Sigmoid colon (tissue), 7 donors: Measurements from ENCODE around the gene RCOR1. TPM values are rescaled to one million over a fixed set of nuclear protein-coding genes. Genes with fewer than 3 reads are reported as not detected.

Source experiments
- DNase-seq: peaks from one replicate; pipeline ENCODE4 v3.0.0-alpha.2; 2019
- H3K27ac ChIP-seq, 4 donors: fragments of 200-600 bp; sonication (generic); one replicate each; pipeline ENCODE4 v1.5.1; 2016 to 2019; ENCODE audit warnings: mild to moderate bottlenecking in 1 of 4
- H3K27me3 ChIP-seq, 3 donors: fragments of 200-600 bp; sonication (generic); one replicate each; pipeline ENCODE4 v1.5.1; 2019; ENCODE audit warnings: mild to moderate bottlenecking in 1 of 3
- H3K36me3 ChIP-seq, 4 donors: fragments of 200-600 bp; sonication (generic); one replicate each; pipeline ENCODE4 v1.5.1; 2016 to 2019
- H3K4me1 ChIP-seq, 4 donors: fragments of 200-600 bp; sonication (generic); one replicate each; pipeline ENCODE4 v1.5.1; 2017 to 2019
- H3K4me3 ChIP-seq, 4 donors: fragments of 200-600 bp; sonication (generic); one replicate each; pipeline ENCODE4 v1.5.1; 2017 to 2019; ENCODE audit warnings: mild to moderate bottlenecking in 2 of 4, moderate library complexity in 1 of 4
- H3K9me3 ChIP-seq, 4 donors: fragments of 200-600 bp in 3 of 4; sonication (generic) in 3 of 4; one replicate each; pipeline versions ENCODE4 v1.5.1 to v1.6.1; 2013 to 2019
- CTCF ChIP-seq, 4 experiments: fragments of 450-650 bp in 3 of 4; fragments of 200-600 bp in 1 of 4; IDR thresholded peaks; one replicate each; pipeline ENCODE4 v1.5.1; 2016 to 2019; ENCODE audit warnings: antibody characterized with exemption in 4 of 4, mild to moderate bottlenecking in 3 of 4, moderate library complexity in 2 of 4
- EP300 ChIP-seq, 4 donors: sonication (generic); formaldehyde crosslinking; IDR thresholded peaks; one replicate each; pipeline ENCODE4 v1.6.1; 2017; ENCODE audit warnings: antibody characterized with exemption in 4 of 4
- POLR2A ChIP-seq, 2 donors: fragments of 450-650 bp; IDR thresholded peaks; one replicate each; pipeline ENCODE4 v1.6.1; 2016; ENCODE audit warnings: antibody characterized with exemption in 2 of 2, mild to moderate bottlenecking in 2 of 2, moderate library complexity in 2 of 2
- POLR2AphosphoS5 ChIP-seq, 4 donors: sonication (generic); formaldehyde crosslinking; IDR thresholded peaks; one replicate each; pipeline ENCODE4 v1.6.1; 2017; ENCODE audit warnings: antibody characterized with exemption in 4 of 4
- WGBS, 2 donors: extraction: QIAGEN DNeasy Blood & Tissue Kit; methylation state at CpG; one replicate each; pipeline ENCODE4 v1.1.7; 2013; 5-methylcytosine and 5-hydroxymethylcytosine counted together
- intact Hi-C: fragments of 100-400 bp; cut with DNase I; formaldehyde crosslinking; loops from one replicate; pipeline ENCODE4 v1.15.1; 2023
- polyA plus RNA-seq, 3 donors: library from polyadenylated mRNA; stranded (reverse); fragments of 200-250 nt; gene quantifications; one replicate each; pipeline ENCODE4 v1.2.3, GENCODE V29; 2013
- total RNA-seq, 4 donors: library from RNA; depleted of rRNA; stranded (reverse); fragments of >200 nt; gene quantifications; one replicate each; pipeline ENCODE4 v1.1.0, GENCODE V29; 2016
- donor health status: healthy with polysubstance abuse.
- donor health status: Bipolar disorder and iron deficiency.
- donor health status: healthy.

The RCOR1 gene
- total and polyA plus RNA-seq, 7 donors: 7.2 to 12.5 (median 11.8) TPM

- H3K9me3 ChIP-seq: no peaks in the 10 kb centered on the region
- no peak overlapping the region for H3K4me3 ChIP-seq
- 93 to 96% methylated on average over 14 of the region's 14 CpGs for WGBS, 2 donors
- TF ChIP-seq POLR2A (IDR thresholded peaks at IDR 0.05) (no peak), EP300 (IDR thresholded peaks at IDR 0.05) (no peak), CTCF (IDR thresholded peaks at IDR 0.05) (no peak), POLR2AphosphoS5 (IDR thresholded peaks at IDR 0.05) (no peak)
- DNase-seq: no peak
- intact Hi-C loops: no loop called here
- peaks cover 0 to 5% (median 4%) of the 10 kb centered on the region in 4 donors for H3K4me1 ChIP-seq
- no peak overlapping the region for H3K27ac ChIP-seq
- H3K36me3 ChIP-seq: no peaks in the 10 kb centered on the region
- no peaks in the 10 kb centered on the region for H3K27me3 ChIP-seq
These were observed 36.3 kb upstream of the RCOR1 start for GRCh38 chr14:102556098-102556677.

- H3K4me3 ChIP-seq: no peak overlapping the region
- no peaks in the 10 kb centered on the region for H3K36me3 ChIP-seq
- TF ChIP-seq EP300 (IDR thresholded peaks at IDR 0.05): no peak
- no peak for TF ChIP-seq CTCF (IDR thresholded peaks at IDR 0.05)
- no peak for TF ChIP-seq POLR2A (IDR thresholded peaks at IDR 0.05)
- no peak for TF ChIP-seq POLR2AphosphoS5 (IDR thresholded peaks at IDR 0.05)
- H3K27ac ChIP-seq: no peak overlapping the region
- no peak for DNase-seq
- peaks cover 0 to 5% (median 4%) of the 10 kb centered on the region in 4 donors for H3K4me1 ChIP-seq
- no peaks in the 10 kb centered on the region for H3K27me3 ChIP-seq
- no peaks in the 10 kb centered on the region for H3K9me3 ChIP-seq
- intact Hi-C loops: no loop called here
- WGBS, 2 donors: 87 to 89% methylated on average over 12 of the region's 12 CpGs
These were observed 34.8 kb upstream of the RCOR1 start for GRCh38 chr14:102557434-102558226.

GRCh38 chr14:102558556-102558955 is 33.9 kb upstream of the RCOR1 start:
- intact Hi-C loops: no loop called here
- no peak for TF ChIP-seq POLR2A (IDR thresholded peaks at IDR 0.05)
- no peak for TF ChIP-seq POLR2AphosphoS5 (IDR thresholded peaks at IDR 0.05)
- no peak for TF ChIP-seq CTCF (IDR thresholded peaks at IDR 0.05)
- no peak for TF ChIP-seq EP300 (IDR thresholded peaks at IDR 0.05)
- Histone ChIP-seq H3K4me1 (peaks cover 0 to 5% (median 4%) of the 10 kb centered on the region in 4 donors), H3K36me3 (no peaks in the 10 kb centered on the region), H3K27ac (no peak overlapping the region), H3K27me3 (no peaks in the 10 kb centered on the region), H3K4me3 (no peak overlapping the region), H3K9me3 (no peaks in the 10 kb centered on the region)
- WGBS, 2 donors: 56 to 72% methylated on average over 4 of the region's 4 CpGs
- no peak for DNase-seq

GRCh38 chr14:102560458-102561261 is 31.8 kb upstream of the RCOR1 start:
- no peak overlapping the region for H3K4me3 ChIP-seq
- H3K4me1 ChIP-seq: no peaks in the 10 kb centered on the region
- intact Hi-C loops: no loop called here
- H3K27ac ChIP-seq: no peak overlapping the region
- H3K36me3 ChIP-seq: no peaks in the 10 kb centered on the region
- DNase-seq: no peak
- 59 to 85% methylated on average over 14 of the region's 14 CpGs for WGBS, 2 donors
- no peaks in the 10 kb centered on the region for H3K27me3 ChIP-seq
- no peaks in the 10 kb centered on the region for H3K9me3 ChIP-seq
- no peak for TF ChIP-seq POLR2AphosphoS5 (IDR thresholded peaks at IDR 0.05)
- no peak for TF ChIP-seq POLR2A (IDR thresholded peaks at IDR 0.05)

GRCh38 chr14:102565331-102565887 is 27.0 kb upstream of the RCOR1 start:
- Histone ChIP-seq H3K27me3 (no peaks in the 10 kb centered on the region), H3K9me3 (no peaks in the 10 kb centered on the region), H3K36me3 (no peaks in the 10 kb centered on the region), H3K27ac (no peak overlapping the region), H3K4me1 (no peaks in the 10 kb centered on the region), H3K4me3 (no peak overlapping the region)
- TF ChIP-seq POLR2A (IDR thresholded peaks at IDR 0.05) (no peak), CTCF (IDR thresholded peaks at IDR 0.05) (no peak), POLR2AphosphoS5 (IDR thresholded peaks at IDR 0.05) (no peak), EP300 (IDR thresholded peaks at IDR 0.05) (no peak)
- 74 to 85% methylated on average over 10 of the region's 10 CpGs for WGBS, 2 donors
- intact Hi-C loops: no loop called here
- DNase-seq: no peak
